GM23338 (cell line): Measurements from ENCODE around the gene UBA5. TPM values are rescaled to one million over a fixed set of nuclear protein-coding genes. Genes with fewer than 3 reads are reported as not detected.
A peak's percentile ranks its signal among the peaks of the same experiment; 100 is the strongest.

Experiments used
- ATAC-seq: fragments of 200-7000 bp; cut with Tn5 transposase; 3 replicates; pipeline ENCODE4 v1.9.1; 2020
- DNase-seq: peaks from one replicate; pipeline ENCODE4 v3.0.0-alpha.2; 2015; ENCODE audit warnings: low spot score
- H2AFZ ChIP-seq: fragments of 200-600 bp; sonication (generic); 2 replicates; pipeline ENCODE4 v1.8.0; 2016; ENCODE audit warnings: antibody characterized with exemption, mild to moderate bottlenecking, moderate library complexity
- H3F3A ChIP-seq: fragments of 200-600 bp; sonication (generic); replicated peaks from 2 replicates; pipeline ENCODE4 v1.8.0; 2017; ENCODE audit warnings: antibody characterized with exemption, mixed run types, low read depth
- H3K27ac ChIP-seq: fragments of 200-600 bp; sonication (generic); 2 replicates; pipeline ENCODE4 v1.6.1; 2016; ENCODE audit warnings: low read depth
- H3K27me3 ChIP-seq: fragments of 200-600 bp; sonication (generic); 2 replicates; pipeline ENCODE4 v1.8.0; 2016; ENCODE audit warnings: mild to moderate bottlenecking, mixed run types, moderate library complexity; ENCODE audit not compliant: insufficient read depth
- H3K36me3 ChIP-seq: fragments of 200-600 bp; sonication (generic); 2 replicates; pipeline ENCODE4 v1.8.0; 2016; ENCODE audit warnings: mild to moderate bottlenecking; ENCODE audit not compliant: insufficient read depth
- H3K4me1 ChIP-seq: fragments of 200-600 bp; sonication (generic); 2 replicates; pipeline ENCODE4 v1.8.0; 2016; ENCODE audit warnings: mild to moderate bottlenecking, moderate library complexity; ENCODE audit not compliant: insufficient read depth
- H3K4me2 ChIP-seq: fragments of 200-600 bp; sonication (generic); 2 replicates; pipeline ENCODE4 v1.7.1; 2017; ENCODE audit warnings: mixed run types
- H3K4me3 ChIP-seq: fragments of 200-600 bp; sonication (generic); 2 replicates; pipeline ENCODE4 v1.6.1; 2016; ENCODE audit warnings: mixed run types
- H3K79me2 ChIP-seq: fragments of 200-600 bp; sonication (generic); replicated peaks from 2 replicates; pipeline ENCODE4 v1.8.0; 2017; ENCODE audit warnings: mild to moderate bottlenecking; ENCODE audit not compliant: insufficient read depth
- H3K9me2 ChIP-seq: fragments of 200-600 bp; sonication (generic); 2 replicates; pipeline ENCODE4 v1.8.0; 2017; ENCODE audit not compliant: insufficient read depth
- H4K20me1 ChIP-seq: fragments of 200-600 bp; sonication (generic); replicated peaks from 2 replicates; pipeline ENCODE4 v1.8.0; 2017; ENCODE audit warnings: mild to moderate bottlenecking; ENCODE audit not compliant: insufficient read depth
- H3K27ac Mint-ChIP-seq: 2 replicates; pipeline ENCODE4 v1.8.0; 2020; ENCODE audit warnings: inconsistent platforms, mild to moderate bottlenecking, moderate library complexity, mixed read lengths
- H3K27me3 Mint-ChIP-seq: 3 replicates; pipeline ENCODE4 v1.8.0; 2022; ENCODE audit warnings: low read depth, mild to moderate bottlenecking, moderate library complexity, mixed read lengths, inconsistent platforms; ENCODE audit not compliant: insufficient read depth, poor library complexity
- H3K36me3 Mint-ChIP-seq: 3 replicates; pipeline ENCODE4 v1.8.0; 2021; ENCODE audit warnings: low read depth, mild to moderate bottlenecking, inconsistent platforms, moderate library complexity, mixed read lengths
- H3K4me1 Mint-ChIP-seq: 3 replicates; pipeline ENCODE4 v1.8.0; 2020; ENCODE audit warnings: mild to moderate bottlenecking, inconsistent platforms, mixed read lengths
- H3K4me3 Mint-ChIP-seq: 3 replicates; pipeline ENCODE4 v1.8.0; 2021; ENCODE audit warnings: moderate library complexity, mild to moderate bottlenecking, inconsistent platforms, mixed read lengths
- H3K9me3 Mint-ChIP-seq: 3 replicates; pipeline ENCODE4 v1.8.0; 2020; ENCODE audit warnings: moderate library complexity, mild to moderate bottlenecking, inconsistent platforms, mixed read lengths
- CREB1 ChIP-seq: fragments of 250-450 bp; sonication (Bioruptor Pico); IDR thresholded peaks from 2 replicates; pipeline ENCODE4 v1.5.0; 2020; ENCODE audit warnings: low read depth, mild to moderate bottlenecking, moderate library complexity
- EZH2 ChIP-seq: fragments of 200-600 bp; sonication (generic); IDR thresholded peaks from one replicate; pipeline ENCODE4 v1.8.0; 2017; ENCODE audit warnings: antibody characterized with exemption, mild to moderate bottlenecking, low read depth; ENCODE audit not compliant: unreplicated experiment
- EZH2phosphoT487 ChIP-seq: fragments of 200-600 bp; sonication (generic); IDR thresholded peaks from one replicate; pipeline ENCODE4 v1.8.1; 2018; ENCODE audit warnings: antibody characterized with exemption; ENCODE audit not compliant: unreplicated experiment
- JUNB ChIP-seq: IDR thresholded peaks from one replicate; pipeline ENCODE4 v1.6.1; 2016; ENCODE audit warnings: antibody characterized with exemption; ENCODE audit not compliant: unreplicated experiment
- NANOG ChIP-seq: IDR thresholded peaks from 2 replicates; pipeline ENCODE4 v1.6.1; 2016; ENCODE audit warnings: antibody characterized with exemption, borderline replicate concordance
- POLR2AphosphoS5 ChIP-seq: IDR thresholded peaks from 2 replicates; pipeline ENCODE4 v1.6.1; 2016; ENCODE audit warnings: antibody characterized with exemption, low read depth
- REST ChIP-seq: IDR thresholded peaks from one replicate; pipeline ENCODE4 v1.6.1; 2018; ENCODE audit warnings: antibody characterized with exemption; ENCODE audit not compliant: unreplicated experiment
- STAT1 ChIP-seq: IDR thresholded peaks from one replicate; pipeline ENCODE4 v1.6.1; 2016; ENCODE audit warnings: antibody characterized with exemption; ENCODE audit not compliant: unreplicated experiment
- ZNF114 ChIP-seq: fragments of 250-450 bp; sonication (Bioruptor Pico); IDR thresholded peaks from 2 replicates; pipeline ENCODE4 v1.5.0; 2020; ENCODE audit warnings: mild to moderate bottlenecking, moderate library complexity
- ZNF331 ChIP-seq: fragments of 250-450 bp; sonication (Bioruptor Pico); IDR thresholded peaks from 2 replicates; pipeline ENCODE4 v1.5.0; 2020; ENCODE audit warnings: low read depth, mild to moderate bottlenecking, moderate library complexity
- polyA plus RNA-seq: library from polyadenylated mRNA; unstranded; fragments of >200 nt; fragmentation: Nextera tagmentation; extraction: Ambion mirVana; gene quantifications from 2 replicates; pipeline ENCODE4 v1.2.1, GENCODE V29; 2016
- total RNA-seq: library from RNA; depleted of rRNA; stranded (reverse); fragments of >200 nt; shearing (Covaris generic); gene quantifications from 2 replicates; pipeline ENCODE4 v1.2.3, GENCODE V29; 2014
- TF ChIP-seq, protein P1 (sequence below), 2 experiments: fragments of 200-600 bp in 1 of 2; sonication (generic) in 1 of 2; conservative IDR thresholded peaks; 2 replicates each; pipeline versions ENCODE4 v1.5.1 to v1.6.1; 2016 to 2017; ENCODE audit warnings: antibody characterized with exemption in 2 of 2, low read depth in 2 of 2, mild to moderate bottlenecking in 2 of 2, moderate library complexity in 1 of 2
- TF ChIP-seq, protein P2 (sequence below): IDR thresholded peaks from 2 replicates; pipeline ENCODE4 v1.6.1; 2016; ENCODE audit warnings: antibody characterized with exemption
- TF ChIP-seq, protein P3 (sequence below): fragments of 250-450 bp; sonication (Bioruptor Pico); IDR thresholded peaks from 2 replicates; pipeline ENCODE4 v1.5.0; 2020; ENCODE audit warnings: mild to moderate bottlenecking, moderate library complexity

UBA5 gene
- total and polyA plus RNA-seq, 2 experiments from 2014 or later: 22.8 to 51.5 TPM

DNA sequence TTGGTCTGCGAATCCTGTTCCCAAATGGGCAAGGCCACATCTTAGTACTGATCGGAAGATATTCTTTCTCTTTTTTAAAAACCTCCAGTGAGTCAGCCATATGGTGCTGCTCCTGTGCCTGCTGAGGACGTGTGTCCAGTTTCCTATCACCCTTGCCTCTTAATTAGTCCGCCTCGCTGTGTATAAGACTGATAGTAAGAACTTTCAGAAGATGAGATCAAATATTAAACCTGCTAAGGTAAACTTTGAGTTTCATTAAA lies 612 bp downstream of the UBA5 start:
- Mint-ChIP-seq H3K9me3 (no peaks in the 10 kb centered on the region), H3K27ac (peak overlapping the region; percentile 95), H3K4me3 (peak overlapping the region; percentile 98), H3K27me3 (no peaks in the 10 kb centered on the region), H3K36me3 (no peaks in the 10 kb centered on the region), H3K4me1 (peaks cover 12% of the 10 kb centered on the region; the same call in 2 of the 3 replicates)
- TF ChIP-seq STAT1 (no peak), ZNF114 (CRISPR knock-in tag) (no peak), CREB1 (CRISPR knock-in tag) (no peak), EZH2 (no peak), REST (no peak), POLR2AphosphoS5 (no peak), JUNB (no peak), ZNF331 (CRISPR knock-in tag) (no peak), NANOG (no peak), EZH2phosphoT487 (no peak)
- TF ChIP-seq, protein P1, sequence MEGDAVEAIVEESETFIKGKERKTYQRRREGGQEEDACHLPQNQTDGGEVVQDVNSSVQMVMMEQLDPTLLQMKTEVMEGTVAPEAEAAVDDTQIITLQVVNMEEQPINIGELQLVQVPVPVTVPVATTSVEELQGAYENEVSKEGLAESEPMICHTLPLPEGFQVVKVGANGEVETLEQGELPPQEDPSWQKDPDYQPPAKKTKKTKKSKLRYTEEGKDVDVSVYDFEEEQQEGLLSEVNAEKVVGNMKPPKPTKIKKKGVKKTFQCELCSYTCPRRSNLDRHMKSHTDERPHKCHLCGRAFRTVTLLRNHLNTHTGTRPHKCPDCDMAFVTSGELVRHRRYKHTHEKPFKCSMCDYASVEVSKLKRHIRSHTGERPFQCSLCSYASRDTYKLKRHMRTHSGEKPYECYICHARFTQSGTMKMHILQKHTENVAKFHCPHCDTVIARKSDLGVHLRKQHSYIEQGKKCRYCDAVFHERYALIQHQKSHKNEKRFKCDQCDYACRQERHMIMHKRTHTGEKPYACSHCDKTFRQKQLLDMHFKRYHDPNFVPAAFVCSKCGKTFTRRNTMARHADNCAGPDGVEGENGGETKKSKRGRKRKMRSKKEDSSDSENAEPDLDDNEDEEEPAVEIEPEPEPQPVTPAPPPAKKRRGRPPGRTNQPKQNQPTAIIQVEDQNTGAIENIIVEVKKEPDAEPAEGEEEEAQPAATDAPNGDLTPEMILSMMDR (conservative IDR thresholded peaks at IDR 0.05; ENCODE audit: low read depth in 2 of 2): no peak
- TF ChIP-seq, protein P2, sequence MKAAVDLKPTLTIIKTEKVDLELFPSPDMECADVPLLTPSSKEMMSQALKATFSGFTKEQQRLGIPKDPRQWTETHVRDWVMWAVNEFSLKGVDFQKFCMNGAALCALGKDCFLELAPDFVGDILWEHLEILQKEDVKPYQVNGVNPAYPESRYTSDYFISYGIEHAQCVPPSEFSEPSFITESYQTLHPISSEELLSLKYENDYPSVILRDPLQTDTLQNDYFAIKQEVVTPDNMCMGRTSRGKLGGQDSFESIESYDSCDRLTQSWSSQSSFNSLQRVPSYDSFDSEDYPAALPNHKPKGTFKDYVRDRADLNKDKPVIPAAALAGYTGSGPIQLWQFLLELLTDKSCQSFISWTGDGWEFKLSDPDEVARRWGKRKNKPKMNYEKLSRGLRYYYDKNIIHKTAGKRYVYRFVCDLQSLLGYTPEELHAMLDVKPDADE: no peak
- TF ChIP-seq, protein P3, sequence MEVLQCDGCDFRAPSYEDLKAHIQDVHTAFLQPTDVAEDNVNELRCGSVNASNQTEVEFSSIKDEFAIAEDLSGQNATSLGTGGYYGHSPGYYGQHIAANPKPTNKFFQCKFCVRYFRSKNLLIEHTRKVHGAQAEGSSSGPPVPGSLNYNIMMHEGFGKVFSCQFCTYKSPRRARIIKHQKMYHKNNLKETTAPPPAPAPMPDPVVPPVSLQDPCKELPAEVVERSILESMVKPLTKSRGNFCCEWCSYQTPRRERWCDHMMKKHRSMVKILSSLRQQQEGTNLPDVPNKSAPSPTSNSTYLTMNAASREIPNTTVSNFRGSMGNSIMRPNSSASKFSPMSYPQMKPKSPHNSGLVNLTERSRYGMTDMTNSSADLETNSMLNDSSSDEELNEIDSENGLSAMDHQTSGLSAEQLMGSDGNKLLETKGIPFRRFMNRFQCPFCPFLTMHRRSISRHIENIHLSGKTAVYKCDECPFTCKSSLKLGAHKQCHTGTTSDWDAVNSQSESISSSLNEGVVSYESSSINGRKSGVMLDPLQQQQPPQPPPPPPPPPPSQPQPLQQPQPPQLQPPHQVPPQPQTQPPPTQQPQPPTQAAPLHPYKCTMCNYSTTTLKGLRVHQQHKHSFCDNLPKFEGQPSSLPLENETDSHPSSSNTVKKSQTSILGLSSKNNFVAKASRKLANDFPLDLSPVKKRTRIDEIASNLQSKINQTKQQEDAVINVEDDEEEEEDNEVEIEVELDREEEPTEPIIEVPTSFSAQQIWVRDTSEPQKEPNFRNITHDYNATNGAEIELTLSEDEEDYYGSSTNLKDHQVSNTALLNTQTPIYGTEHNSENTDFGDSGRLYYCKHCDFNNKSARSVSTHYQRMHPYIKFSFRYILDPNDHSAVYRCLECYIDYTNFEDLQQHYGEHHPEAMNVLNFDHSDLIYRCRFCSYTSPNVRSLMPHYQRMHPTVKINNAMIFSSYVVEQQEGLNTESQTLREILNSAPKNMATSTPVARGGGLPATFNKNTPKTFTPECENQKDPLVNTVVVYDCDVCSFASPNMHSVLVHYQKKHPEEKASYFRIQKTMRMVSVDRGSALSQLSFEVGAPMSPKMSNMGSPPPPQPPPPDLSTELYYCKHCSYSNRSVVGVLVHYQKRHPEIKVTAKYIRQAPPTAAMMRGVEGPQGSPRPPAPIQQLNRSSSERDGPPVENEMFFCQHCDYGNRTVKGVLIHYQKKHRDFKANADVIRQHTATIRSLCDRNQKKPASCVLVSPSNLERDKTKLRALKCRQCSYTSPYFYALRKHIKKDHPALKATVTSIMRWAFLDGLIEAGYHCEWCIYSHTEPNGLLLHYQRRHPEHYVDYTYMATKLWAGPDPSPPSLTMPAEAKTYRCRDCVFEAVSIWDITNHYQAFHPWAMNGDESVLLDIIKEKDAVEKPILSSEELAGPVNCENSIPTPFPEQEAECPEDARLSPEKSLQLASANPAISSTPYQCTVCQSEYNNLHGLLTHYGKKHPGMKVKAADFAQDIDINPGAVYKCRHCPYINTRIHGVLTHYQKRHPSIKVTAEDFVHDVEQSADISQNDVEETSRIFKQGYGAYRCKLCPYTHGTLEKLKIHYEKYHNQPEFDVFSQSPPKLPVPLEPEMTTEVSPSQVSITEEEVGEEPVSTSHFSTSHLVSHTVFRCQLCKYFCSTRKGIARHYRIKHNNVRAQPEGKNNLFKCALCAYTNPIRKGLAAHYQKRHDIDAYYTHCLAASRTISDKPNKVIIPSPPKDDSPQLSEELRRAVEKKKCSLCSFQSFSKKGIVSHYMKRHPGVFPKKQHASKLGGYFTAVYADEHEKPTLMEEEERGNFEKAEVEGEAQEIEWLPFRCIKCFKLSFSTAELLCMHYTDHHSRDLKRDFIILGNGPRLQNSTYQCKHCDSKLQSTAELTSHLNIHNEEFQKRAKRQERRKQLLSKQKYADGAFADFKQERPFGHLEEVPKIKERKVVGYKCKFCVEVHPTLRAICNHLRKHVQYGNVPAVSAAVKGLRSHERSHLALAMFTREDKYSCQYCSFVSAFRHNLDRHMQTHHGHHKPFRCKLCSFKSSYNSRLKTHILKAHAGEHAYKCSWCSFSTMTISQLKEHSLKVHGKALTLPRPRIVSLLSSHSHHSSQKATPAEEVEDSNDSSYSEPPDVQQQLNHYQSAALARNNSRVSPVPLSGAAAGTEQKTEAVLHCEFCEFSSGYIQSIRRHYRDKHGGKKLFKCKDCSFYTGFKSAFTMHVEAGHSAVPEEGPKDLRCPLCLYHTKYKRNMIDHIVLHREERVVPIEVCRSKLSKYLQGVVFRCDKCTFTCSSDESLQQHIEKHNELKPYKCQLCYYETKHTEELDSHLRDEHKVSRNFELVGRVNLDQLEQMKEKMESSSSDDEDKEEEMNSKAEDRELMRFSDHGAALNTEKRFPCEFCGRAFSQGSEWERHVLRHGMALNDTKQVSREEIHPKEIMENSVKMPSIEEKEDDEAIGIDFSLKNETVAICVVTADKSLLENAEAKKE: no peak
- Histone ChIP-seq H3K4me2 (peak overlapping the region; percentile 94), H2AFZ (peak overlapping the region; percentile 98), H3K4me3 (peak overlapping the region; percentile 89), H3K9me2 (no peaks in the 10 kb centered on the region), H3K27me3 (no peaks in the 10 kb centered on the region), H3K4me1 (no peaks in the 10 kb centered on the region; the same call in 1 of the 2 replicates), H3F3A (no peaks in the 10 kb centered on the region), H3K27ac (no peak overlapping the region), H3K36me3 (no peaks in the 10 kb centered on the region), H4K20me1 (no peaks in the 10 kb centered on the region), H3K79me2 (peaks cover 50% of the 10 kb centered on the region)
- no peak for ATAC-seq
- no peak for DNase-seq
